H9 (cell line): ENCODE results near the gene H2AZ2. TPM values are rescaled to one million over a fixed set of nuclear protein-coding genes. Genes with fewer than 3 reads are reported as not detected.

Experiments
- DNase-seq: peaks from one replicate; pipeline ENCODE4 v3.0.0-alpha.2; 2017
- H2AFZ ChIP-seq: one replicate; pipeline ENCODE4 v1.6.1; 2013; ENCODE audit warnings: mild to moderate bottlenecking, low read length, control low read depth, moderate library complexity
- H2AK5ac ChIP-seq: 2 replicates; pipeline ENCODE4 v1.6.1; 2013; ENCODE audit warnings: low read length, control low read depth, mixed read lengths; ENCODE audit not compliant: insufficient read length
- H2BK120ac ChIP-seq: one replicate; pipeline ENCODE4 v1.6.1; 2013; ENCODE audit warnings: low read depth, mild to moderate bottlenecking, low read length, control low read depth, inconsistent platforms; ENCODE audit not compliant: poor library complexity, severe bottlenecking
- H2BK12ac ChIP-seq: 2 replicates; pipeline ENCODE4 v1.6.1; 2013; ENCODE audit warnings: low read length, control low read depth, mixed read lengths, low read depth; ENCODE audit not compliant: insufficient read length
- H2BK15ac ChIP-seq: 2 replicates; pipeline ENCODE4 v1.6.1; 2013; ENCODE audit warnings: low read depth, low read length, control low read depth
- H2BK20ac ChIP-seq: one replicate; pipeline ENCODE4 v1.6.1; 2013; ENCODE audit warnings: low read depth, mild to moderate bottlenecking, low read length, control low read depth, inconsistent platforms; ENCODE audit not compliant: poor library complexity, severe bottlenecking
- H2BK5ac ChIP-seq: 2 replicates; pipeline ENCODE4 v1.6.1; 2013; ENCODE audit warnings: low read length, control low read depth, mixed read lengths; ENCODE audit not compliant: insufficient read length
- H3K14ac ChIP-seq: 2 replicates; pipeline ENCODE4 v1.6.1; 2013; ENCODE audit warnings: low read length, control low read depth; ENCODE audit not compliant: insufficient read depth
- H3K18ac ChIP-seq: 2 replicates; pipeline ENCODE4 v1.6.1; 2013; ENCODE audit warnings: low read depth, mild to moderate bottlenecking, mixed read lengths, low read length, control low read depth; ENCODE audit not compliant: insufficient read length
- H3K23ac ChIP-seq: 2 replicates; pipeline ENCODE4 v1.6.1; 2013; ENCODE audit warnings: low read length, control low read depth, mixed read lengths, low read depth; ENCODE audit not compliant: insufficient read length
- H3K23me2 ChIP-seq: 2 replicates; pipeline ENCODE4 v1.6.1; 2013; ENCODE audit warnings: low read depth, mild to moderate bottlenecking, mixed read lengths, low read length, control low read depth; ENCODE audit not compliant: insufficient read length, poor library complexity, severe bottlenecking
- H3K27ac ChIP-seq: 2 replicates; pipeline ENCODE4 v1.5.1; 2013; ENCODE audit warnings: low read length, control low read depth, mixed read lengths, low read depth; ENCODE audit not compliant: insufficient read length
- H3K27me3 ChIP-seq: 2 replicates; pipeline ENCODE4 v1.6.1; 2013; ENCODE audit warnings: low read length, control low read depth, inconsistent platforms; ENCODE audit not compliant: insufficient read depth
- H3K4ac ChIP-seq: 2 replicates; pipeline ENCODE4 v1.6.1; 2013; ENCODE audit warnings: low read depth, mild to moderate bottlenecking, control low read depth, inconsistent platforms, low read length, moderate library complexity
- H3K4me1 ChIP-seq: 2 replicates; pipeline ENCODE4 v1.6.1; 2013; ENCODE audit warnings: low read length, control low read depth, inconsistent platforms; ENCODE audit not compliant: insufficient read depth
- H3K4me2 ChIP-seq: 2 replicates; pipeline ENCODE4 v1.6.1; 2013; ENCODE audit warnings: low read length, control low read depth, mixed read lengths; ENCODE audit not compliant: insufficient read length, insufficient read depth
- H3K56ac ChIP-seq: 2 replicates; pipeline ENCODE4 v1.6.1; 2013; ENCODE audit warnings: low read depth, mild to moderate bottlenecking, mixed read lengths, low read length, control low read depth; ENCODE audit not compliant: insufficient read length
- H3K79me1 ChIP-seq: 2 replicates; pipeline ENCODE4 v1.6.1; 2013; ENCODE audit warnings: low read depth, mild to moderate bottlenecking, moderate library complexity, low read length, control low read depth, inconsistent platforms; ENCODE audit not compliant: insufficient read depth, poor library complexity, severe bottlenecking
- H3K79me2 ChIP-seq: 2 replicates; pipeline ENCODE4 v1.6.1; 2013; ENCODE audit warnings: low read length, control low read depth, inconsistent platforms; ENCODE audit not compliant: insufficient read depth
- H3K9ac ChIP-seq: 2 replicates; pipeline ENCODE4 v1.6.1; 2013; ENCODE audit warnings: low read length, control low read depth, mixed read lengths; ENCODE audit not compliant: insufficient read length; ENCODE audit errors: extremely low read depth
- H3K9me3 ChIP-seq: one replicate; pipeline ENCODE4 v1.6.1; 2013; ENCODE audit warnings: low read depth, low read length, inconsistent platforms; ENCODE audit not compliant: control insufficient read depth
- H3T11ph ChIP-seq: one replicate; pipeline ENCODE4 v1.6.1; 2013; ENCODE audit warnings: mild to moderate bottlenecking, low read length, control low read depth, inconsistent platforms
- H4K20me1 ChIP-seq: one replicate; pipeline ENCODE4 v1.6.1; 2013; ENCODE audit not compliant: control insufficient read depth, insufficient read length, insufficient read depth
- H4K5ac ChIP-seq: 2 replicates; pipeline ENCODE4 v1.6.1; 2013; ENCODE audit warnings: low read depth, mild to moderate bottlenecking, mixed read lengths, low read length, control low read depth; ENCODE audit not compliant: insufficient read length
- H4K8ac ChIP-seq: replicated peaks from 2 replicates; pipeline ENCODE4 v1.6.1; 2013; ENCODE audit warnings: low read length, control low read depth, mixed read lengths, low read depth; ENCODE audit not compliant: insufficient read length
- H4K91ac ChIP-seq: 2 replicates; pipeline ENCODE4 v1.6.1; 2013; ENCODE audit warnings: low read depth, mild to moderate bottlenecking, moderate library complexity, mixed read lengths, low read length, control low read depth; ENCODE audit not compliant: insufficient read length
- H3K27ac Mint-ChIP-seq, 3 experiments: 2 replicates in 2 of 3; 3 replicates in 1 of 3; pipeline ENCODE4 v1.8.0; 2020 to 2021; ENCODE audit warnings: mixed read lengths in 3 of 3, mild to moderate bottlenecking in 1 of 3, moderate library complexity in 1 of 3
- H3K27me3 Mint-ChIP-seq: 2 replicates; pipeline ENCODE4 v1.8.0; 2021; ENCODE audit warnings: low read depth, mild to moderate bottlenecking, moderate library complexity, mixed read lengths
- H3K36me3 Mint-ChIP-seq, 3 experiments: 2 replicates in 2 of 3; 3 replicates in 1 of 3; pipeline ENCODE4 v1.8.0; 2020 to 2021; ENCODE audit warnings: low read depth in 3 of 3, mixed read lengths in 3 of 3; ENCODE audit not compliant: insufficient read depth in 1 of 3
- H3K4me1 Mint-ChIP-seq, 2 experiments: 2 replicates each; pipeline ENCODE4 v1.8.0; 2020; ENCODE audit warnings: mixed read lengths in 2 of 2
- H3K4me3 Mint-ChIP-seq, 2 experiments: 2 replicates in 1 of 2; 3 replicates in 1 of 2; pipeline ENCODE4 v1.8.0; 2020 to 2021; ENCODE audit warnings: mild to moderate bottlenecking in 2 of 2, mixed read lengths in 2 of 2, moderate library complexity in 1 of 2
- H3K9me3 Mint-ChIP-seq, 2 experiments: 2 replicates in 1 of 2; 3 replicates in 1 of 2; pipeline ENCODE4 v1.8.0; 2020; ENCODE audit warnings: mild to moderate bottlenecking in 2 of 2, mixed read lengths in 2 of 2, moderate library complexity in 1 of 2
- WGBS: extraction: QIAGEN DNeasy Blood & Tissue Kit; methylation state at CpG from one replicate; pipeline ENCODE4 v1.1.7; 2013; ENCODE audit warnings: missing lambda C conversion rate, low lambda C conversion rate, mixed read lengths; ENCODE audit not compliant: insufficient read length; ENCODE audit errors: extremely low coverage; 5-methylcytosine and 5-hydroxymethylcytosine counted together
- total RNA-seq: library from RNA; stranded (reverse); gene quantifications from 2 replicates; pipeline ENCODE4 v1.2.1, GENCODE V29; 2021
- TF ChIP-seq, protein P1 (sequence below): fragments of 200-600 bp; sonication (generic); conservative IDR thresholded peaks from 3 replicates; pipeline ENCODE4 v1.8.0; 2021; ENCODE audit warnings: antibody characterized with exemption, mild to moderate bottlenecking

The H2AZ2 gene
- total RNA-seq, 1 experiment from 2014 or later, result 208 TPM

DNA sequence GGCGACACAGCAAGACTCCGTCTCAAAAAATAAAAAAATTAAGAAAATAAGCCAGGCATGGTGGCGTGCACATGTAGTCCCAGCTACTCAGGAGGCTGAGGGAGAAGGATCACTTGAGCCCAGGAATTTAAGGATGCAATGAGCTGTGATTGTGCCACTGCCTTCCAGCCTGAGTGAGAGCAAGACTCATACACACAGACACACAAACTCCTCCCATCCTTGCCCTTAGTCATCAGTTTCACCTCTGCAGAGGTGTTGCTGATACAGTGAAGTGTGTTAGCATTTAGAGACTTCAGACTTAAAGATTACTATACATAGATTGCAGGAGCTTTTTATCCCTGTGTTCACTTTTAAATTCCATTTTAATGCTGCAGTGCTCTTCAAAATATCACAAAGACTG, 5.5 kb upstream of the H2AZ2 start:
- Histone ChIP-seq H2BK20ac (no peak overlapping the region), H3K4me2 (no peak overlapping the region), H4K20me1 (no peaks in the 10 kb centered on the region), H2BK120ac (no peak overlapping the region), H2AK5ac (no peak overlapping the region), H3T11ph (no peak overlapping the region), H2BK5ac (no peak overlapping the region), H3K14ac (no peak overlapping the region), H2AFZ (no peak overlapping the region), H2BK15ac (no peak overlapping the region), H3K18ac (no peak overlapping the region), H3K23ac (no peak overlapping the region), H3K9ac (no peak overlapping the region), H4K8ac (no peak overlapping the region), H3K4me1 (no peaks in the 10 kb centered on the region), H3K4ac (no peak overlapping the region), H3K79me2 (no peaks in the 10 kb centered on the region), H3K23me2 (no peaks in the 10 kb centered on the region), H3K27ac (no peak overlapping the region), H3K56ac (no peak overlapping the region), H3K27me3 (no peaks in the 10 kb centered on the region), H4K5ac (no peak overlapping the region), H2BK12ac (no peak overlapping the region), H3K79me1 (no peaks in the 10 kb centered on the region), H3K9me3 (no peaks in the 10 kb centered on the region), H4K91ac (no peak overlapping the region)
- TF ChIP-seq, protein P1, sequence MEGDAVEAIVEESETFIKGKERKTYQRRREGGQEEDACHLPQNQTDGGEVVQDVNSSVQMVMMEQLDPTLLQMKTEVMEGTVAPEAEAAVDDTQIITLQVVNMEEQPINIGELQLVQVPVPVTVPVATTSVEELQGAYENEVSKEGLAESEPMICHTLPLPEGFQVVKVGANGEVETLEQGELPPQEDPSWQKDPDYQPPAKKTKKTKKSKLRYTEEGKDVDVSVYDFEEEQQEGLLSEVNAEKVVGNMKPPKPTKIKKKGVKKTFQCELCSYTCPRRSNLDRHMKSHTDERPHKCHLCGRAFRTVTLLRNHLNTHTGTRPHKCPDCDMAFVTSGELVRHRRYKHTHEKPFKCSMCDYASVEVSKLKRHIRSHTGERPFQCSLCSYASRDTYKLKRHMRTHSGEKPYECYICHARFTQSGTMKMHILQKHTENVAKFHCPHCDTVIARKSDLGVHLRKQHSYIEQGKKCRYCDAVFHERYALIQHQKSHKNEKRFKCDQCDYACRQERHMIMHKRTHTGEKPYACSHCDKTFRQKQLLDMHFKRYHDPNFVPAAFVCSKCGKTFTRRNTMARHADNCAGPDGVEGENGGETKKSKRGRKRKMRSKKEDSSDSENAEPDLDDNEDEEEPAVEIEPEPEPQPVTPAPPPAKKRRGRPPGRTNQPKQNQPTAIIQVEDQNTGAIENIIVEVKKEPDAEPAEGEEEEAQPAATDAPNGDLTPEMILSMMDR, result no peak
- Mint-ChIP-seq H3K9me3 (no peaks in the 10 kb centered on the region), H3K36me3 (peaks cover 0 to 3% (median 0%) of the 10 kb centered on the region in 3 experiments; a peak in 1 of 7 replicates), H3K27me3 (no peaks in the 10 kb centered on the region), H3K4me1 (peaks cover 3 to 6% of the 10 kb centered on the region in 2 experiments), H3K4me3 (no peak overlapping the region), H3K27ac (no peak overlapping the region)
- DNase-seq, result no peak
- WGBS, result no CpG with 5 or more reads among the region's 3 CpGs
